ENCODE data around the gene TENM3.

- TF ChIP-seq CTCF (conservative IDR thresholded peaks at IDR 0.05), result no peak
- no peak for TF ChIP-seq ZFX (IDR thresholded peaks at IDR 0.05)
These were observed 575.9 kb downstream of the TENM3 start for GRCh38 chr4:182818926-182819730.

Measured in C4-2B (cell line).